CD14-positive monocyte (primary cell): ENCODE data around the gene ZPLD1. TPM values are rescaled to one million over a fixed set of nuclear protein-coding genes. Genes with fewer than 3 reads are reported as not detected.

Source experiments
- DNase-seq, 3 donors: peaks; one replicate each; pipeline ENCODE4 v3.0.0-alpha.2; 2011 to 2022
- H2AFZ ChIP-seq: 2 replicates; pipeline ENCODE4 v1.6.0; 2012; ENCODE audit warnings: mild to moderate bottlenecking, low read depth, low read length, inconsistent platforms; ENCODE audit not compliant: insufficient read depth, poor library complexity, severe bottlenecking
- H3K27ac ChIP-seq, 2 donors: 1 replicate in 1 of 2; 2 replicates in 1 of 2; pipeline ENCODE4 v1.5.1; 2012 to 2013; ENCODE audit warnings: low read length in 2 of 2, control low read depth in 1 of 2, inconsistent platforms in 1 of 2, low read depth in 1 of 2, mild to moderate bottlenecking in 1 of 2
- H3K27me3 ChIP-seq, 2 donors: one replicate each; pipeline versions ENCODE4 v1.6.0 to v1.6.1; 2011 to 2013; ENCODE audit warnings: low read length in 2 of 2; ENCODE audit not compliant: control insufficient read depth in 2 of 2, insufficient read depth in 2 of 2
- H3K36me3 ChIP-seq, 2 donors: replicated peaks in 1 of 2; 1 replicate in 1 of 2; 2 replicates in 1 of 2; pipeline versions ENCODE4 v1.5.1 to v1.6.1; 2012 to 2013; ENCODE audit warnings: low read length in 2 of 2, control low read depth in 1 of 2, inconsistent platforms in 1 of 2, mild to moderate bottlenecking in 1 of 2; ENCODE audit not compliant: insufficient read depth in 2 of 2, control insufficient read depth in 1 of 2
- H3K4me1 ChIP-seq, 2 donors: 1 replicate in 1 of 2; 2 replicates in 1 of 2; pipeline versions ENCODE4 v1.5.1 to v1.6.1; 2012 to 2013; ENCODE audit warnings: low read length in 2 of 2, control low read depth in 1 of 2, inconsistent platforms in 1 of 2, mild to moderate bottlenecking in 1 of 2, moderate library complexity in 1 of 2; ENCODE audit not compliant: insufficient read depth in 2 of 2, control insufficient read depth in 1 of 2
- H3K4me2 ChIP-seq: replicated peaks from 2 replicates; pipeline ENCODE3; 2012; ENCODE audit warnings: low read length, moderate library complexity, mild to moderate bottlenecking; ENCODE audit not compliant: poor library complexity, severe bottlenecking; ENCODE audit errors: extremely low read depth
- H3K4me3 ChIP-seq, 3 experiments: fragments of 200-600 bp in 1 of 3; sonication (generic) in 1 of 3; replicated peaks in 1 of 3; 1 replicate in 2 of 3; 2 replicates in 1 of 3; pipeline ENCODE4 v1.5.1; 2011 to 2013; ENCODE audit warnings: low read length in 3 of 3, mild to moderate bottlenecking in 3 of 3, control low read depth in 2 of 3, low read depth in 2 of 3, inconsistent platforms in 1 of 3, moderate library complexity in 1 of 3
- H3K79me2 ChIP-seq: 2 replicates; pipeline ENCODE4 v1.6.0; 2012; ENCODE audit warnings: mild to moderate bottlenecking, control low read depth, inconsistent platforms, low read length, moderate library complexity; ENCODE audit not compliant: insufficient read depth
- H3K9ac ChIP-seq: 2 replicates; pipeline ENCODE4 v1.6.0; 2017; ENCODE audit warnings: low read length, mild to moderate bottlenecking; ENCODE audit not compliant: insufficient read depth, poor library complexity, severe bottlenecking
- H3K9me3 ChIP-seq, 2 donors: replicated peaks in 1 of 2; 1 replicate in 1 of 2; 2 replicates in 1 of 2; pipeline versions ENCODE4 v1.5.1 to v1.6.1; 2012 to 2013; ENCODE audit warnings: low read length in 2 of 2, control low read depth in 1 of 2; ENCODE audit not compliant: control insufficient read depth in 1 of 2, insufficient read depth in 1 of 2
- H4K20me1 ChIP-seq: 2 replicates; pipeline ENCODE4 v1.6.0; 2012; ENCODE audit warnings: mild to moderate bottlenecking, low read length, control low read depth, moderate library complexity; ENCODE audit not compliant: insufficient read depth
- H3K27ac Mint-ChIP-seq, 7 donors: one replicate each; pipeline ENCODE4 v1.8.0; 2020; ENCODE audit warnings: mild to moderate bottlenecking in 7 of 7, mixed read lengths in 7 of 7, moderate library complexity in 6 of 7, inconsistent platforms in 2 of 7
- H3K27me3 Mint-ChIP-seq, 3 donors: one replicate each; pipeline ENCODE4 v1.8.0; 2021 to 2022; ENCODE audit warnings: low read depth in 3 of 3, mild to moderate bottlenecking in 3 of 3, mixed read lengths in 3 of 3, moderate library complexity in 3 of 3, inconsistent platforms in 1 of 3
- H3K36me3 Mint-ChIP-seq, 2 donors: one replicate each; pipeline ENCODE4 v1.8.0; 2020; ENCODE audit warnings: mixed read lengths in 2 of 2, inconsistent platforms in 1 of 2, mild to moderate bottlenecking in 1 of 2
- H3K4me1 Mint-ChIP-seq: one replicate; pipeline ENCODE4 v1.8.0; 2020; ENCODE audit warnings: mild to moderate bottlenecking, mixed read lengths
- H3K4me3 Mint-ChIP-seq, 2 donors: one replicate each; pipeline ENCODE4 v1.8.0; 2020; ENCODE audit warnings: mild to moderate bottlenecking in 2 of 2, mixed read lengths in 2 of 2, moderate library complexity in 1 of 2
- H3K9me3 Mint-ChIP-seq, 7 donors: one replicate each; pipeline ENCODE4 v1.8.0; 2020 to 2022; ENCODE audit warnings: mixed read lengths in 7 of 7, mild to moderate bottlenecking in 6 of 7, moderate library complexity in 6 of 7, inconsistent platforms in 2 of 7
- CTCF ChIP-seq: fragments of 200-600 bp; IDR thresholded peaks from one replicate; pipeline ENCODE4 v1.8.0; 2022; ENCODE audit warnings: antibody characterized with exemption, mild to moderate bottlenecking
- whole genome bisulfite sequencing: methylation state at CpG from one replicate; pipeline ENCODE4 v1.1.5; 2013; ENCODE audit warnings: missing lambda C conversion rate; ENCODE audit not compliant: insufficient coverage; 5-methylcytosine and 5-hydroxymethylcytosine counted together
- intact Hi-C, 2 donors: fragments of 100-400 bp; cut with micrococcal nuclease; formaldehyde crosslinking; loops; one replicate each; pipeline versions ENCODE4 v1.15.0 to v1.15.1; 2023
- polyA plus RNA-seq, 3 donors: library from polyadenylated mRNA; depleted of rRNA in 1 of 3; unstranded in 2 of 3; stranded (reverse) in 1 of 3; fragments of 300-500 nt in 2 of 3; fragments of >200 nt in 1 of 3; fragmentation: Illumina TruSeq in 2 of 3; gene quantifications; 1 replicate in 2 of 3; 2 replicates in 1 of 3; pipeline ENCODE4 v1.2.3, GENCODE V29; 2012 to 2021

The ZPLD1 gene
- polyA plus RNA-seq, 3 donors, result not detected

DNA sequence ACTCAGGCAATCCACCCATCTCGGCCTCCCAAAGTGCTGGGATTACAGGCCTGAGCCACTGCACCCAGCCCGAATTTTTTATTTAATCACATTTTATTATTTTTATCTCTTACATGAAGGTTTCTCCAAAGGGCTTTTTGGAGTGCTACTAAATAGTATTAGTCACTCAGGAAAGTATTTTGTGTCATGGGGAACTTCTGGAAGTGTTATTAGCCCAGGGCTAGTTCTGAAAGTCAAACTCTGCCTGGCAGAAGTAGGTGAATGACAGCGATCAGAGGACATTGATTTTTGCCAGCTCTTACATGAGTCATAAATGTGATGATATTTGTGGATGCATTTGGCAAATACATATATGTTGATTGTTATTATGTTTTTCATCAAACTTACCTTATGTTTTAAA is 48.7 kb downstream of the ZPLD1 start:
- no peak overlapping the region for H3K9ac ChIP-seq
- no peaks in the 10 kb centered on the region for H3K4me1 ChIP-seq
- Mint-ChIP-seq H3K27ac (no peak overlapping the region), H3K9me3 (peaks cover 0 to 3% (median 0%) of the 10 kb centered on the region in 7 donors), H3K4me1 (no peaks in the 10 kb centered on the region), H3K27me3 (no peaks in the 10 kb centered on the region), H3K36me3 (no peaks in the 10 kb centered on the region), H3K4me3 (no peak overlapping the region)
- no peaks in the 10 kb centered on the region for H3K9me3 ChIP-seq
- intact Hi-C loops, result no loop called here
- no peak overlapping the region for H3K4me3 ChIP-seq
- H4K20me1 ChIP-seq, result no peaks in the 10 kb centered on the region
- no peak overlapping the region for H3K27ac ChIP-seq
- H3K79me2 ChIP-seq, result no peaks in the 10 kb centered on the region
- no peak overlapping the region for H3K4me2 ChIP-seq
- H2AFZ ChIP-seq, result no peak overlapping the region
- TF ChIP-seq CTCF, result no peak
- no peaks in the 10 kb centered on the region for H3K36me3 ChIP-seq
- no peaks in the 10 kb centered on the region for H3K27me3 ChIP-seq
- DNase-seq, result no peak
- 92% methylated on average over 2 of the region's 3 CpGs for WGBS

- H3K9me3 Mint-ChIP-seq, result peaks cover 0 to 3% (median 0%) of the 10 kb centered on the region in 7 donors
- H3K79me2 ChIP-seq, result no peaks in the 10 kb centered on the region
- no peak for TF ChIP-seq CTCF
- no peak overlapping the region for H3K4me3 ChIP-seq
- H3K27me3 Mint-ChIP-seq, result no peaks in the 10 kb centered on the region
- H3K27me3 ChIP-seq, result no peaks in the 10 kb centered on the region
- intact Hi-C loops, result no loop called here
- H3K4me3 Mint-ChIP-seq, result no peak overlapping the region
- no CpG with 5 or more reads among the region's 3 CpGs for WGBS
- no peaks in the 10 kb centered on the region for H4K20me1 ChIP-seq
- H3K9me3 ChIP-seq, result no peaks in the 10 kb centered on the region
- no peaks in the 10 kb centered on the region for H3K4me1 ChIP-seq
- no peaks in the 10 kb centered on the region for H3K36me3 ChIP-seq
- H3K36me3 Mint-ChIP-seq, result no peaks in the 10 kb centered on the region
- no peak overlapping the region for H3K27ac ChIP-seq
- H2AFZ ChIP-seq, result no peak overlapping the region
- H3K4me2 ChIP-seq, result no peak overlapping the region
- no peaks in the 10 kb centered on the region for H3K4me1 Mint-ChIP-seq
- H3K27ac Mint-ChIP-seq, result no peak overlapping the region
- DNase-seq, result no peak
- H3K9ac ChIP-seq, result no peak overlapping the region
Measured at GRCh38 chr3:102484363-102484762, 49.5 kb downstream of the ZPLD1 start.
